Prostate gland (tissue), 2 donors: Measurements from ENCODE around the gene KAT2A. TPM values are rescaled to one million over a fixed set of nuclear protein-coding genes. Genes with fewer than 3 reads are reported as not detected.

Experiments used
- DNase-seq: peaks from one replicate; pipeline ENCODE4 v3.0.0-alpha.2; 2019; ENCODE audit warnings: low spot score
- H3K27ac ChIP-seq, 2 donors: fragments of 200-600 bp; sonication (generic); 2 replicates each; pipeline ENCODE4 v1.5.1; 2017 to 2019
- H3K27me3 ChIP-seq: fragments of 200-600 bp; sonication (generic); replicated peaks from 2 replicates; pipeline ENCODE4 v1.5.1; 2019; ENCODE audit not compliant: insufficient read depth
- H3K36me3 ChIP-seq, 2 donors: fragments of 200-600 bp; sonication (generic); 1 replicate in 1 of 2; 2 replicates in 1 of 2; pipeline versions ENCODE4 v1.5.1 to v1.8.1; 2017 to 2019
- H3K4me1 ChIP-seq: fragments of 200-600 bp; sonication (generic); replicated peaks from 2 replicates; pipeline ENCODE4 v1.5.1; 2019
- H3K4me3 ChIP-seq, 2 donors: fragments of 200-600 bp; sonication (generic); 2 replicates each; pipeline ENCODE4 v1.5.1; 2017 to 2019
- H3K9me3 ChIP-seq: fragments of 200-600 bp; sonication (generic); 2 replicates; pipeline ENCODE4 v1.5.1; 2017
- POLR2A ChIP-seq: fragments of 450-650 bp; IDR thresholded peaks from one replicate; pipeline ENCODE4 v1.6.1; 2016; ENCODE audit warnings: antibody characterized with exemption, mild to moderate bottlenecking
- POLR2AphosphoS5 ChIP-seq: sonication (generic); formaldehyde crosslinking; IDR thresholded peaks from one replicate; pipeline ENCODE4 v1.6.1; 2017; ENCODE audit warnings: antibody characterized with exemption
- WGBS: methylation state at CpG from one replicate; pipeline ENCODE4 v1.1.5; 2018; 5-methylcytosine and 5-hydroxymethylcytosine counted together
- intact Hi-C: fragments of 100-400 bp; cut with DNase I; formaldehyde crosslinking; loops from one replicate; pipeline ENCODE4 v1.14.2; 2022
- total RNA-seq, 2 donors: library from RNA; depleted of rRNA; stranded (reverse); fragments of >200 nt; gene quantifications; one replicate each; pipeline ENCODE4 v1.1.0, GENCODE V29; 2016
- TF ChIP-seq, protein P1 (sequence below), 4 experiments: fragments of 200-600 bp in 2 of 4; fragments of 450-650 bp in 2 of 4; sonication (generic) in 2 of 4; IDR thresholded peaks; 1 replicate in 3 of 4; 2 replicates in 1 of 4; pipeline ENCODE4 v1.5.1; 2016 to 2019; ENCODE audit warnings: antibody characterized with exemption in 4 of 4, mild to moderate bottlenecking in 2 of 4, moderate library complexity in 2 of 4

KAT2A gene
- total RNA-seq, 2 donors from 2014 or later, result 32.9 to 90.1 TPM

DNA sequence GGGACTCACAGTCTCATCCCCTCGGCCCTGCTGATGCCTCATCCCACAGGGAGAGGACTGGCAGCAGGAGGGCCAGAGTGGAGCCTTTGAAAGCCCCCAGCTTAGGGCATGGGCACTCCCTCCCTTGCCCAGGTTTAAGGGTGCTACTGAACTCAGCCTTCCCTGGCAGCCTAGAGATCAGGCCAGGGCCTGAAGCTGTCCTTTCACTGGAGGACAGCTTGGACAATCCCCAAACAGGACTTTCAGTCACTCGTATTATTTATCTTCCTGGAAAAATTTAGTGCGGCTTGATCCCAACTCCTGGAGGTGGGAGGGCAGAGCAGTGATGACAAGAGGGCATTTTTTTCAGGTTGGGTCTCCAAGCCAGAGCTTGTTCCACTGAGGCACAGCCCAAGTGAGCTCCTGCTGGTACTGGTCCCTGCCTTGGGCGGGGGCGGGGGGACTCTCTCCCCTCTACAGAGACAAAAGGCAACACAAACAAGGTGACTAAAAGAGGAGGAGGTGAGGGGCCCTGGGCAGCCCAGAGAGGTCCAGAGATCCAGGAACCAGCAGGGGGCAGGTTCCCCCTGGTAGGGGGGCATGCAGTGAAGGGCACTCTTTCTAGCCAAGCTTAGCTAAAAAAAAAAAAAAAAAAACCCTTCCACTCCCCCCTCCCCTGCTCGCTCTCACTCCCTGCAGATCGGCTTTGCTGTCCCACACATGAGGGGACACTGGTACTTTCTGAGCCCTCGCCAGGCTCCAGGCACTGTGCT lies 24.6 kb downstream of the KAT2A start:
- H3K4me1 ChIP-seq, result no peaks in the 10 kb centered on the region
- TF ChIP-seq, protein P1, sequence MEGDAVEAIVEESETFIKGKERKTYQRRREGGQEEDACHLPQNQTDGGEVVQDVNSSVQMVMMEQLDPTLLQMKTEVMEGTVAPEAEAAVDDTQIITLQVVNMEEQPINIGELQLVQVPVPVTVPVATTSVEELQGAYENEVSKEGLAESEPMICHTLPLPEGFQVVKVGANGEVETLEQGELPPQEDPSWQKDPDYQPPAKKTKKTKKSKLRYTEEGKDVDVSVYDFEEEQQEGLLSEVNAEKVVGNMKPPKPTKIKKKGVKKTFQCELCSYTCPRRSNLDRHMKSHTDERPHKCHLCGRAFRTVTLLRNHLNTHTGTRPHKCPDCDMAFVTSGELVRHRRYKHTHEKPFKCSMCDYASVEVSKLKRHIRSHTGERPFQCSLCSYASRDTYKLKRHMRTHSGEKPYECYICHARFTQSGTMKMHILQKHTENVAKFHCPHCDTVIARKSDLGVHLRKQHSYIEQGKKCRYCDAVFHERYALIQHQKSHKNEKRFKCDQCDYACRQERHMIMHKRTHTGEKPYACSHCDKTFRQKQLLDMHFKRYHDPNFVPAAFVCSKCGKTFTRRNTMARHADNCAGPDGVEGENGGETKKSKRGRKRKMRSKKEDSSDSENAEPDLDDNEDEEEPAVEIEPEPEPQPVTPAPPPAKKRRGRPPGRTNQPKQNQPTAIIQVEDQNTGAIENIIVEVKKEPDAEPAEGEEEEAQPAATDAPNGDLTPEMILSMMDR (IDR thresholded peaks at IDR 0.05), result no peak
- no peak for TF ChIP-seq POLR2A
- no peak for TF ChIP-seq POLR2AphosphoS5
- H3K36me3 ChIP-seq, result no peaks in the 10 kb centered on the region
- H3K27ac ChIP-seq, result no peak overlapping the region
- no peak overlapping the region for H3K4me3 ChIP-seq
- WGBS, result 69% methylated on average over 7 of the region's 8 CpGs
- H3K9me3 ChIP-seq, result no peaks in the 10 kb centered on the region
- no peak for DNase-seq
- intact Hi-C loops, result no loop called here
- no peaks in the 10 kb centered on the region for H3K27me3 ChIP-seq

DNA sequence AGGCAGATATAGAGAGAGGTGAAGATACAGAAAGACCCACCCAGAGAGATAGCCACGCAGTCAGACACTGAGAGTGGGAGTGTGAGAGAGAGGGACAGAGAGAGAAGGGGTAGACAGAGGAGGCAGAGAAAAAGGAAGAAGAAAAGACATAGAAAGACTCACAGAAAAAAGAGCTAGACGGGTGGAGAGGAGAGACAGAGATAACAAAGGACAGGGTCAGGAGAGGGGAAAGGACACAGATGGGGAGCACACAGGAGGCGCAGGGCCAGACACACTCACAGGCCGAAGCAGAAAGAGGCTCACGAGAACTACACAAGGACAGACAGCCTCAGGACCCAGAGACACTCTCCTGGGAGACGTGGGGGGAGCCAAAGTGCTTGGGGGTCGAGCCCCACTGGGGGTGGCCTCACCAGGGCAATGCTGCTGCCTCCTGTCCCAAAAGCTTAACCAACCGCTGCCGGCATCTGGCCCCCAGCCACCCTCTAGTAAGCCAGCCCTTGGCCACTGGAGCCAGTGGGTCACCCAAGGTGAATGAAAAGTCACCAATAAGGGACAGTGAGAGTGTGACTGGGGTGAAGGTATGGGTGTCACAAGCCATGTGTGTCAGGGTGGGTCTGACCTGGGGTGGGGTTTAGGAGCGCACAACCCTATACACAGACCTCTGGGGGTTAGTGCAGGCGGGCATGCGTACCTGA lies 26.6 kb downstream of the KAT2A start:
- TF ChIP-seq, protein P1 (IDR thresholded peaks at IDR 0.05), result no peak
- TF ChIP-seq POLR2A (no peak), POLR2AphosphoS5 (no peak)
- H3K27ac ChIP-seq, result no peak overlapping the region
- WGBS, result 86% methylated on average over 12 of the region's 12 CpGs
- H3K4me1 ChIP-seq, result no peaks in the 10 kb centered on the region
- DNase-seq, result no peak
- H3K27me3 ChIP-seq, result no peaks in the 10 kb centered on the region
- intact Hi-C loops, result no loop called here
- H3K36me3 ChIP-seq, result no peaks in the 10 kb centered on the region
- no peaks in the 10 kb centered on the region for H3K9me3 ChIP-seq
- H3K4me3 ChIP-seq, result no peak overlapping the region

DNA sequence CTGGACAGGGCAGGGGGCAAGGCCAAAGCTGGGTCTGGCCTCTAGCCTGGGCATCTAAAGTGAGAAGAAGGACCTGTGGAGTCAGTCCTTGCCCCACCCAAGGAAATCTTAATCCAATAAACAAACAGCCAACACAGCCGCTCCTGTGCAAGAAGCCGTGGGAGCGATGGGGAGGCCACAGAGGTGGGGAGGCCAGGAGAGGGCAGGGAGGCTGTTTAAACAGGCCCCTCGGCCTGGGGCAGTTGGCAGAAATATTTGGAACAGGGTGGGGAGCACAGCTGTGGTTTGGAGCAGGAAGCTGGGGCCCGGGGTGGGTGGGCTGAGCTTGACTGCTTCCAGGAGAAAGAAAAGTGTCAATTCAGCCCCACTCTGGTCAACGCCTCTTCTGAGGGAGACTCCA lies 28.2 kb downstream of the KAT2A start:
- Histone ChIP-seq H3K4me1 (no peaks in the 10 kb centered on the region), H3K4me3 (no peak overlapping the region), H3K27ac (no peak overlapping the region), H3K27me3 (peaks cover 2% of the 10 kb centered on the region), H3K9me3 (no peaks in the 10 kb centered on the region), H3K36me3 (no peaks in the 10 kb centered on the region)
- DNase-seq, result no peak
- intact Hi-C loops, result no loop called here
- 71% methylated on average over 6 of the region's 6 CpGs for WGBS
- TF ChIP-seq, protein P1 (IDR thresholded peaks at IDR 0.05), result no peak
- TF ChIP-seq POLR2AphosphoS5 (no peak), POLR2A (no peak)

DNA sequence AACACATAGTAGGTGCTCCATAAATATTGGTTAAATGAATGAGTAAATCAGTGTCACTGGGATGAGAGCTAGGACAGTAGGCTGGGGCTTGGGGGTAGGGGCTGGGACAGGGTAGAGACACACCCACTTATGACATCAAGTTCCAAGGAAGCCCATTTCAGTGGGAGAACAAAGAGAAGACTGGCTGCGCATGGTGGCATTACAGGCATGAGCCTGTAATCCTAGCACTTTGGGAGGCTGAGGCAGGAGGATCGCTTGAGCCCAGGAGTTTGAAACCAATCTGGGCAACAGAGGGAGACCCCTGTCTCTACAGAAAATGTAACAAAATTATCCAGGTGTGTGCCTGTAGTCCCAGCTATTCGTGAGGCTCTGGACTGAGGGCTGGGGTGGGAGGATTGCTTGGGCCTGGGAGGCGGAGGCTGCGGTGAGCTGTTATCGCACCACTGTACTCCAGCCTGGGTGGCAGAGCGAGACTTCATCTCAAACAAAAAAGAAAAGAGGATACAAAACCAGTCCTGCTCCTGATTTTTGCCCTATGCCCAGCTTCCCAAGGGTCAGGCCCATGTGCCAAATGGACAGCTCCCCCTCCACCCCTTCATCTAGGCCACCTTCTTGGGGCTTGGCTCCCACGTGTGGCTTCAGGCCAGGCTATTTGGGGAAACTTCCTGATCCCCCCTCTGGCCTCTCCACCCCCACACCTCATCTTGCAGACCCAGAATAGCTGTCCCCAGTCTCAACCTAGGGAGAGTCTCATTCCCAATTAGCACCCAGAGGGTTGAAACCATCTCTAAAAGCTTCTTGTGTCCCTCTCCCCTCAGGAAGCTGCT lies 30.0 kb downstream of the KAT2A start:
- Histone ChIP-seq H3K27ac (no peak overlapping the region), H3K36me3 (no peaks in the 10 kb centered on the region), H3K27me3 (peaks cover 2% of the 10 kb centered on the region), H3K9me3 (no peaks in the 10 kb centered on the region), H3K4me3 (no peak overlapping the region), H3K4me1 (no peaks in the 10 kb centered on the region)
- 82% methylated on average over 8 of the region's 8 CpGs for WGBS
- intact Hi-C loops, result no loop called here
- TF ChIP-seq, protein P1 (IDR thresholded peaks at IDR 0.05), result no peak
- TF ChIP-seq POLR2AphosphoS5, result no peak
- no peak for TF ChIP-seq POLR2A
- no peak for DNase-seq
